Neural cell (in vitro differentiated cells): Measurements from ENCODE around the gene KRT86. TPM values are rescaled to one million over a fixed set of nuclear protein-coding genes. Genes with fewer than 3 reads are reported as not detected.

Experiments used
- H2AFZ ChIP-seq: fragments of 200-600, 300-800 bp; sonication (generic), shearing (Covaris generic); 2 replicates; pipeline ENCODE4 v1.6.0; 2014; ENCODE audit warnings: low read depth, mild to moderate bottlenecking, antibody characterized with exemption, low read length, moderate library complexity
- H3F3A ChIP-seq: fragments of 200-600 bp; shearing (Covaris generic); 2 replicates; pipeline ENCODE4 v1.6.1; 2016; ENCODE audit warnings: mild to moderate bottlenecking, moderate library complexity, mixed read lengths, antibody characterized with exemption, low read length; ENCODE audit not compliant: insufficient read depth, poor library complexity, severe bottlenecking
- H3K27ac ChIP-seq: fragments of 200-600, 300-800 bp; sonication (generic), shearing (Covaris generic); 2 replicates; pipeline ENCODE4 v1.5.1; 2014; ENCODE audit warnings: mild to moderate bottlenecking, low read length, moderate library complexity
- H3K27me3 ChIP-seq: fragments of 300-800, 200-600 bp; sonication (generic), shearing (Covaris generic); 2 replicates; pipeline ENCODE4 v1.6.0; 2014; ENCODE audit warnings: mild to moderate bottlenecking, low read depth, low read length, moderate library complexity; ENCODE audit not compliant: insufficient read depth
- H3K36me3 ChIP-seq: fragments of 300-800, 200-600 bp; sonication (generic), shearing (Covaris generic); 2 replicates; pipeline ENCODE4 v1.5.1; 2014; ENCODE audit warnings: mild to moderate bottlenecking, antibody characterized with exemption, low read length, moderate library complexity; ENCODE audit not compliant: insufficient read depth
- H3K4me2 ChIP-seq: fragments of 300-800, 200-600 bp; sonication (generic), shearing (Covaris generic); 2 replicates; pipeline ENCODE4 v1.6.0; 2014; ENCODE audit warnings: mild to moderate bottlenecking, low read length
- H3K4me3 ChIP-seq: fragments of 300-800, 200-600 bp; sonication (generic), shearing (Covaris generic); 2 replicates; pipeline ENCODE4 v1.5.1; 2014; ENCODE audit warnings: mild to moderate bottlenecking, low read length, moderate library complexity
- H3K79me2 ChIP-seq: fragments of 200-600 bp; shearing (Covaris generic); replicated peaks from 2 replicates; pipeline ENCODE4 v1.6.0; 2014; ENCODE audit warnings: mild to moderate bottlenecking, low read length, moderate library complexity; ENCODE audit not compliant: insufficient read depth
- H3K9ac ChIP-seq: fragments of 300-800, 200-600 bp; sonication (generic), shearing (Covaris generic); 2 replicates; pipeline ENCODE4 v1.6.1; 2016; ENCODE audit warnings: mild to moderate bottlenecking, low read length, mixed read lengths
- H3K9me2 ChIP-seq: fragments of 200-600 bp; shearing (Covaris generic); 2 replicates; pipeline ENCODE4 v1.6.1; 2016; ENCODE audit warnings: mild to moderate bottlenecking, low read length, mixed read lengths; ENCODE audit not compliant: insufficient read depth
- H3K9me3 ChIP-seq: fragments of 200-600, 300-800 bp; sonication (generic), shearing (Covaris generic); 2 replicates; pipeline ENCODE4 v1.6.1; 2016; ENCODE audit warnings: mild to moderate bottlenecking, mixed run types, low read length, moderate library complexity, mixed read lengths
- H4K20me1 ChIP-seq: fragments of 200-600 bp; shearing (Covaris generic); 2 replicates; pipeline ENCODE4 v1.6.1; 2016; ENCODE audit warnings: mild to moderate bottlenecking, mixed run types; ENCODE audit not compliant: insufficient read depth
- CTCF ChIP-seq: fragments of 450-650 bp; IDR thresholded peaks from 2 replicates; pipeline ENCODE4 v1.5.1; 2014; ENCODE audit warnings: antibody characterized with exemption, mild to moderate bottlenecking, moderate library complexity; ENCODE audit not compliant: poor library complexity, severe bottlenecking
- EP300 ChIP-seq: fragments of 450-650 bp; conservative IDR thresholded peaks from 2 replicates; pipeline ENCODE4 v1.6.1; 2014; ENCODE audit warnings: antibody characterized with exemption, mild to moderate bottlenecking, moderate library complexity; ENCODE audit not compliant: poor library complexity, severe bottlenecking
- EZH2 ChIP-seq: fragments of 200-600, 300-800 bp; shearing (Covaris generic), sonication (generic); IDR thresholded peaks from 2 replicates; pipeline ENCODE4 v1.6.1; 2014; ENCODE audit warnings: antibody characterized with exemption, low read length, borderline replicate concordance, mild to moderate bottlenecking; ENCODE audit not compliant: insufficient read depth, poor library complexity, severe bottlenecking
- MXI1 ChIP-seq: fragments of 450-650 bp; conservative IDR thresholded peaks from 2 replicates; pipeline ENCODE4 v1.6.1; 2014; ENCODE audit warnings: antibody characterized with exemption, mild to moderate bottlenecking; ENCODE audit not compliant: poor library complexity, severe bottlenecking
- POLR2AphosphoS5 ChIP-seq: IDR thresholded peaks from 2 replicates; pipeline ENCODE4 v1.6.1; 2012
- RAD21 ChIP-seq: fragments of 450-650 bp; conservative IDR thresholded peaks from 2 replicates; pipeline ENCODE4 v1.6.1; 2014; ENCODE audit warnings: antibody characterized with exemption, mild to moderate bottlenecking, moderate library complexity
- SMC3 ChIP-seq: fragments of 450-650 bp; conservative IDR thresholded peaks from 2 replicates; pipeline ENCODE4 v1.6.1; 2014; ENCODE audit warnings: antibody characterized with exemption, mild to moderate bottlenecking, moderate library complexity; ENCODE audit not compliant: poor library complexity
- TAF1 ChIP-seq: IDR thresholded peaks from 2 replicates; pipeline ENCODE4 v1.6.1; 2012; ENCODE audit warnings: low read depth
- polyA plus RNA-seq: library from polyadenylated mRNA; depleted of rRNA; stranded (reverse); fragments of >200 nt; gene quantifications from 2 replicates; pipeline ENCODE4 v1.2.3, GENCODE V29; 2014
- TF ChIP-seq, protein P1 (sequence below): IDR thresholded peaks from 2 replicates; pipeline ENCODE4 v1.6.1; 2012; ENCODE audit warnings: borderline replicate concordance

Gene KRT86
- polyA plus RNA-seq, 1 donor from 2014 or later: not detected

DNA sequence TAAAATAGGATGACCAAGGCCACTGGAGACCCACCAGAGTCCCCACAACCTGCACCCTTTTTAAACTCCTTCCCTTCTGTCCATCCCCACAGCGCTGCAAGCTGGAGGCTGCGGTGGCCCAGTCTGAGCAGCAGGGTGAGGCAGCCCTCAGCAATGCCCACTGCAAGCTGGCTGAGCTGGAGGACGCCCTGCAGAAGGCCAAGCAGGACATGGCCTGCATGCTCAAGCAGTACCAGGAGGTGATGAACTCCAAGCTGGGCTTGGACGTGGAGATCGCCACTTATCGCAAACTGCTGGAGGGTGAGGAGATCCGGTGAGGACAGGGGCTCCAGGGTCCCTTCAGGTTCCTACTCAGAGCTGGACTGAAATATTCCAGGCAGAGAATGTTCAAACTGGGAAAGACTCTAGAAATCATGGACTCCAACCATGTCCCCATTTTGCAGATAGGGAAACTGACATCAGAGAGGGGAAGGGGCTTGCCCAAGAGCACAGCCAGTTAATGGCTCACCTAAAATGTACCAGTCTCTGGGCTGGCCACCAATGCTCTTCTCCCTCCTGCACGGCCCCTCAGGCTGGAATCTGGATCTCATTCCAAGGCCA lies 75.7 kb downstream of the KRT86 start:
- Histone ChIP-seq H3K4me2 (no peak overlapping the region), H3K36me3 (no peaks in the 10 kb centered on the region), H4K20me1 (no peaks in the 10 kb centered on the region), H3K79me2 (no peaks in the 10 kb centered on the region), H3K9me3 (no peaks in the 10 kb centered on the region), H3K4me3 (no peak overlapping the region), H3K27ac (no peak overlapping the region), H3K27me3 (no peaks in the 10 kb centered on the region), H3F3A (no peaks in the 10 kb centered on the region), H2AFZ (no peak overlapping the region), H3K9me2 (no peaks in the 10 kb centered on the region), H3K9ac (no peak overlapping the region)
- TF ChIP-seq MXI1 (no peak), EP300 (no peak), RAD21 (no peak), CTCF (no peak), POLR2AphosphoS5 (no peak), EZH2 (no peak), SMC3 (no peak)

DNA sequence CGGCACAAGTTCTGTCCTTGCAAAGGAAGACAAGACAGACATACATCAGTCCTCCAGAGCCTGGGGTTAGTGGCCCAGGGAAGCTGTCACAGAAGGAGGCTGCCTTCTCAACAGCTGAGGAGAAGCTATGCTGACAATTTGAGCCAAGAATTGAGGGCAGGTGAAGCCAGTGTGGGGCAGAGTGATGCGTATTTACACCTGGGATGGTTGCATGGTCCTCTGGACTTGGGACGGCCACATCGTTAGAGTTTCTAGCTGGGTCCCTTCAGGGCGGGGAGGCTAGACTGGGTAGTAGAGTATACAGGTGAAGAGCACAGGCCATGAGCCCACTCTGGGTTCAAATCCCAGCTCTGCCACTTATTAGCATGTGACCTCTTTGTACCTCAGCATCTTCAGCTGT lies 76.3 kb downstream of the KRT86 start:
- Histone ChIP-seq H3K4me2 (no peak overlapping the region), H3F3A (no peaks in the 10 kb centered on the region), H3K36me3 (no peaks in the 10 kb centered on the region), H3K4me3 (no peak overlapping the region), H3K27ac (no peak overlapping the region), H3K9me3 (no peaks in the 10 kb centered on the region), H3K27me3 (no peaks in the 10 kb centered on the region), H2AFZ (no peak overlapping the region), H3K9me2 (no peaks in the 10 kb centered on the region), H3K9ac (no peak overlapping the region), H4K20me1 (no peaks in the 10 kb centered on the region), H3K79me2 (no peaks in the 10 kb centered on the region)
- TF ChIP-seq CTCF: no peak
- TF ChIP-seq, protein P1, sequence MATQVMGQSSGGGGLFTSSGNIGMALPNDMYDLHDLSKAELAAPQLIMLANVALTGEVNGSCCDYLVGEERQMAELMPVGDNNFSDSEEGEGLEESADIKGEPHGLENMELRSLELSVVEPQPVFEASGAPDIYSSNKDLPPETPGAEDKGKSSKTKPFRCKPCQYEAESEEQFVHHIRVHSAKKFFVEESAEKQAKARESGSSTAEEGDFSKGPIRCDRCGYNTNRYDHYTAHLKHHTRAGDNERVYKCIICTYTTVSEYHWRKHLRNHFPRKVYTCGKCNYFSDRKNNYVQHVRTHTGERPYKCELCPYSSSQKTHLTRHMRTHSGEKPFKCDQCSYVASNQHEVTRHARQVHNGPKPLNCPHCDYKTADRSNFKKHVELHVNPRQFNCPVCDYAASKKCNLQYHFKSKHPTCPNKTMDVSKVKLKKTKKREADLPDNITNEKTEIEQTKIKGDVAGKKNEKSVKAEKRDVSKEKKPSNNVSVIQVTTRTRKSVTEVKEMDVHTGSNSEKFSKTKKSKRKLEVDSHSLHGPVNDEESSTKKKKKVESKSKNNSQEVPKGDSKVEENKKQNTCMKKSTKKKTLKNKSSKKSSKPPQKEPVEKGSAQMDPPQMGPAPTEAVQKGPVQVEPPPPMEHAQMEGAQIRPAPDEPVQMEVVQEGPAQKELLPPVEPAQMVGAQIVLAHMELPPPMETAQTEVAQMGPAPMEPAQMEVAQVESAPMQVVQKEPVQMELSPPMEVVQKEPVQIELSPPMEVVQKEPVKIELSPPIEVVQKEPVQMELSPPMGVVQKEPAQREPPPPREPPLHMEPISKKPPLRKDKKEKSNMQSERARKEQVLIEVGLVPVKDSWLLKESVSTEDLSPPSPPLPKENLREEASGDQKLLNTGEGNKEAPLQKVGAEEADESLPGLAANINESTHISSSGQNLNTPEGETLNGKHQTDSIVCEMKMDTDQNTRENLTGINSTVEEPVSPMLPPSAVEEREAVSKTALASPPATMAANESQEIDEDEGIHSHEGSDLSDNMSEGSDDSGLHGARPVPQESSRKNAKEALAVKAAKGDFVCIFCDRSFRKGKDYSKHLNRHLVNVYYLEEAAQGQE: no peak
- TF ChIP-seq TAF1: no peak
- TF ChIP-seq SMC3: no peak
- no peak for TF ChIP-seq MXI1
- TF ChIP-seq POLR2AphosphoS5: no peak
- TF ChIP-seq EP300: no peak
- no peak for TF ChIP-seq EZH2
- TF ChIP-seq RAD21: no peak
